ENCODE measurements around the gene PTPRN2.

The PTPRN2 gene

DNA sequence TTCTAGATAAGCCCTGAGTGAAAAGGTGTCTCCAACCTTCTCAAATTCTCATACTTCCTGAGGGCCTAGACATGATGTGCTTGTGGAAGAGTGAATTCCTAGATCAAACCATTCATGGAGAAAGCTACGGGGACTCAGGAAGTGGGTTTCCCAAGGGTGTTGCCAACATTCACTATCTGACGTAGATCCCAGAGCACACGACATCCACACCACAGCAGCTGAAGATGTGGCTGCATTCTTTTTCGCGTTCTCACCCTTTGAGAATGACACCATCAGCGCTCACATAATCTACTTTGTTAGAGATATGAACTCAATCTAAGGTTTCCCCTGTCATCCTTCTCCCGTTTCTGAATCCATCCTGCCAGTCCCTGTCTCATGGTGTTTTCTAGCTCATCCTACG, 960.0 kb downstream of the PTPRN2 start:
- no peak for DNase-seq (ENCODE audit: low read depth in 1 of 2, low spot score in 1 of 2)

GRCh38 chr7:157627033-157627432, 960.6 kb downstream of the PTPRN2 start:
- no peak for DNase-seq (ENCODE audit: low read depth in 1 of 2, low spot score in 1 of 2)

DNA sequence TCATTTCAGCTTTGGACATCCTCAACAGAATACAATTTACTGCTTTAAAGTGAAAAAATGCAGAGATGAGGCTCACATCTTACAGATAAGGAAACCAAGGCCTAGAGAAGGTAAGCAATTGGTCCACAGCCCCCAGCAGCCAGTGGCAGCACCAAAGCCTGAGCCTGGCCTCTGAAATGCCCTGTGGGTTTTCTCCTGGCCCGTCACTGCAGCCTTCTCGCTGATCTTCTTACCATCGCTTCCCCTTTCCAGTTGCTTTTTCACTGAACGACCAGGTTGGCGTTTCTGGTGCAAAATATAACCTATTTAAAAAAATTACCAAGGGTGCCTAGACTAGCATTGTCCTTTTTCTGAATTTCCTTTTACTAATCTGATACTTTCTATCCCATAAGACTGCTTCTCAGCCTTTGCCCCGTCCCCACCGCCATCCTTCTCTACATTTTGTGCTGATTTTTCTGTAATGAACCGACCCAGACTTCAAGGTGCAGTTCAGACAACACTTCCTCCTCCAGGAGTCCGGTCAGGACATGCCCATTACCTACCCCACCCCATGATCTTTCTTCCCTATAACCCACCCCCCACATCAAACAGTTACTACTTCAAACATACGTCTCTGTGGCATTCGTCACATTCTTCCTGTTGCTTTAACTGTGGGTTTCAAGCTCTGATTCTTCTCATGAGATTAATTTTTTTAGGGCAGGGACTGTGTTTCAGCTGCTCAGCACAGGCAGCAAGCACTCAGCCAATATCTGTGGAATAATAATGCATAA, 961.5 kb downstream of the PTPRN2 start:
- DNase-seq (ENCODE audit: low read depth in 1 of 2, low spot score in 1 of 2) = no peak

DNA sequence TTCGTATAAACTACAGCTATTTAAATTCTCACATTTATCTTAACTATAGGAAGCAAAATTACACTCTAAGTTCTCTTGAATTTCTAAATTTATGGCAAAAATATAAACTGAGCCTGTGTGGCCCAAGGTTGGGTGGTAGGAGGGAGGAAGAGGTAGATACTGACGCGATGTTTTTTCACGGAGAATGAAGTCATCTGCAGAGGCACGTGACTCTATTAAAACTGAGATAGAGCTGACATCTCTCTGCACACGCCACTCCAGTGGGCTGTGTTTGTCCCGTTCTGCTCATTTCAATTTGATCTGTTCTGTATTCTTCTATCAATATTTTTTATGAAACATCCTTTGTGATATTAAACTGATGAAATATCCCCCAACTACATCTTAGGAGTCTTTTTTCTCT, 964.1 kb downstream of the PTPRN2 start:
- DNase-seq (ENCODE audit: low read depth in 1 of 2, low spot score in 1 of 2) = no peak

DNA sequence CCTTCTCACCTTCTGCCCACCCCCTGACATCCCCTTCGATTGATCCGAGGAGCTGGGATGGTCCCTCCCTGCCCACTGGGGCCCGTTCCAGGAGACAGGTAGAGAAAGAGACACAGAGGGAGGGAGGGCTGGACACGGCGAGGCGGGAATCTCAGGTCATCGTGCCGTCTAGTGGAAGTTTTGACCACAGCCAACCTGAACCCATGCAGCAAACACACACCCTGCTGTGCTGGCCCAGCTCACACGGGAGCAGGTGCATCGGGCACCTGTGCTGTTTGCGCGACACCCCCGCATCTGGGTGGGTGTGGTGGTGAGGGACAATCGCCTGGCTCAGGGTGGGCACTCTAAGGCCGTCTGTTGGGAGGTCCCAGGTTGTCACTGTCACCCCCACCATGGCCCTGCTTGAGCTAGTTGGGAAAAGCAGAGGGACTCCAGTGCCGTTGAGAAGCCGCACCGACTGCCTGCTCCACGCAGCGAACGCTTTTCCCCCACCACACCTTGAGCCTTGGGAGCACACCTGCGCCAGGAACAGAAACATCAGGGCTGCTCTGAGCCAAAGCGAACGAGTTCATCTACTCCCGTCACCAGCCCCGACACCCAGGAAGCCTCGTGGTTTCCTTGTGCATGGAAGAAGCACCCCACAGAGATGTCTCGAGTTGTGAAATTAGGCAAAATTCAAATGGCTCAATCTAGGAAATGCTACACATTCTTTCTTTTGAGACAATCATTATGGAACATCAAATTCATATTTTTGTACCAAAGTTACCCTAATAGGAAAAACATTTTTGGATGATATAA, 965.0 kb downstream of the PTPRN2 start:
- no peak for DNase-seq (ENCODE audit: low read depth in 1 of 2, low spot score in 1 of 2)

DNA sequence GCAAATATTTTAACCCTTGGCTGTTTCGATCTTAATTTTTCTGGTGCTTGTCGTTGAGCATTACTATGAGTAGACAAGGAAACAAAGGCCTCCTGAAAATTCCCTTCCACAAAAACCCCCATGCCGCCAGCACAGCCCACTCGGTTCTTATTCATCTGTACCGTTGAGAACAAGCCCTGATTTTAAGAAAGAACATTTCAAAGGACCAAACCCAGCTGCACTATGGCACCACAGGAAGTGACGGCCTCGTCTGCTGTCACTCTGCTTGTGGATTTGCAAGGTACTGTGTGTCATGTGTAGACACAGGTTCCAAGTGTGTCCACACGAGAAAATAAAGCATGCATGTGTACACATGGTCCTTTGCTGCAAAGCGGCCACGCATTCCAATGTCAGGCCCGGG, 965.6 kb downstream of the PTPRN2 start:
- no peak for DNase-seq (ENCODE audit: low read depth in 1 of 2, low spot score in 1 of 2)

DNA sequence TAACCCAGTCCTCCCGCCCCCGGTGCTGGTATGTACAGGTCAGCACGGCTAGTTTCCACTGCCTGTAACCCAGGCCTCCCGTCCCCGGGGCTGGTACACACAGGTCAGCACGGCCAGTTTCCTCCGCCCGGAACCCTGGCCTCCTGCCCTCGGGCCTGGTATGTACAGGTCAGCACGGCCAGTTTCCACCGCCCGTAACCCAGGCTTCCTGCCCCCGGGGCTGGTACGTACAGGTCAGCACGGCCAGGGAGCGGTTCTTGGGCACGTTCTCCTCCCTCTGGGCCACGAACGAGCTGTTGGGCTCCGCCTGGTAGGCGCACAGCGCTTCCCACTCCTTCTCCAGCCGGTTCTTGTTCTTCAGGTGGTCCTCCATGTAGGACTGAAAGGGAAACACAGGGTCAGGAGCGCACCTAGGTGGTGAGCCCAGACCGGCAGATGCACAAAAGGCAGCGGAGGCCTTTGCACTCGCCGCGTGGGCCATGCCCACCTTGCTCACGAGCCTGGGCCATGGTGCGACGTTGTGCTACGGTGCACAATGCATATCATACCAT, 966.4 kb downstream of the PTPRN2 start:
- no peak for DNase-seq (ENCODE audit: low read depth in 1 of 2, low spot score in 1 of 2)

DNA sequence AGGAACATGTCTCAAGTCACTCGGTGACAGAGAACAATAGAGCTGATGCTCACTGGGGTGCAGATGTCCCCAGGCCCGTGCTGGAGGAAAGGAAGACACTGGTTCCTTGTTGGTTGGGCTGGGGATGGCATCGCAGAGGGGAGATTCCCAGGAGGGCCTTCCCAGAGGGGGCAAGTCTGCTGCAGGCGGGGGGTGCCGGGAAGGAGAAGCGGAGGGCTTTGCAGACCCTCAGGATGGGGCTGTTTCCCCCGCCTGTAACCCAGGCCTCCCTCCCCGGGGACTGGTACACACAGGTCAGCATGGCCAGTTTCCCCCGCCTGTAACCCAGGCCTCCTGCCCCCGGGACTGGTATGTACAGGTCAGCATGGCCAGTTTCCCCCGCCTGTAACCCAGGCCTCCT, 967.0 kb downstream of the PTPRN2 start:
- DNase-seq (ENCODE audit: low read depth in 1 of 2, low spot score in 1 of 2) = no peak

DNA sequence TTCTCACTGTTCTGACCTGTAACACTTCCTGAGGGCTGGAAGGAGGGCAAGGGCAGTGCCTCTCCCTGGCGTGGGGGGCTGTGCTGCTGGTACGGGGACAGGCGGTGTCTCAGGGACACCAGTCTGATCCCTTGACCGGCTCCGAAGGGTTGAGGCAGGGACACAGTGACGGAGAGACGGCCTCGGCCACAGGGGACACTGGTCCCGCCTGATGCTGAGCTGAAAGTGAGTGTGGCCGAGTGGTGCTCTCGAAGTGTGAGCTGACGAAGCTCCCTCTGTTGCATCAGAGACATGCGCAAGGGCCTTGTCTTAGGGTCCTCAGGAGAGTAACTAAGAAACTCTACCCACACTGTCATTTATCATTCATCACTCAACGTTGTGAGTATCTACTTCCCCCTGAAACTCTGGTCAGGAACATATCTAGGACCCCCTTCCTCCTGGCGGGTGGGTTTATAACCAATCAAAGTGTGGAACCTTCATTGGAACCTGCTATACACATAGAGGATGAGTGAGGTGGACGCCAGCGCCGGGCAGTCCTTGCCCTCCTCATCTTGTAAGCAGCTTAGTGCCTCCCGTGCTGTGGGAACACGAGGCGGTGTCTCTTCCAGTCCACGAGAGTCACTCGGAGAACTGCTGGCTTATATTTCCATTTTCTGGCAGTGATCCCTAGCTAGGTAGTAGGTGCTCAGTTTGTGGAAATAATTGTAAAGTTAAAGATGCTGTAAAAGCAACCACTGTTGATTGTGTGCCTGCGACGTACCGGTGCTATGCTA, 967.7 kb downstream of the PTPRN2 start:
- no peak for DNase-seq (ENCODE audit: low read depth in 1 of 2, low spot score in 1 of 2)

- no peak for DNase-seq (ENCODE audit: low read depth in 1 of 2, low spot score in 1 of 2)
Observed at GRCh38 chr7:157618823-157619606, 968.6 kb downstream of the PTPRN2 start.

DNA sequence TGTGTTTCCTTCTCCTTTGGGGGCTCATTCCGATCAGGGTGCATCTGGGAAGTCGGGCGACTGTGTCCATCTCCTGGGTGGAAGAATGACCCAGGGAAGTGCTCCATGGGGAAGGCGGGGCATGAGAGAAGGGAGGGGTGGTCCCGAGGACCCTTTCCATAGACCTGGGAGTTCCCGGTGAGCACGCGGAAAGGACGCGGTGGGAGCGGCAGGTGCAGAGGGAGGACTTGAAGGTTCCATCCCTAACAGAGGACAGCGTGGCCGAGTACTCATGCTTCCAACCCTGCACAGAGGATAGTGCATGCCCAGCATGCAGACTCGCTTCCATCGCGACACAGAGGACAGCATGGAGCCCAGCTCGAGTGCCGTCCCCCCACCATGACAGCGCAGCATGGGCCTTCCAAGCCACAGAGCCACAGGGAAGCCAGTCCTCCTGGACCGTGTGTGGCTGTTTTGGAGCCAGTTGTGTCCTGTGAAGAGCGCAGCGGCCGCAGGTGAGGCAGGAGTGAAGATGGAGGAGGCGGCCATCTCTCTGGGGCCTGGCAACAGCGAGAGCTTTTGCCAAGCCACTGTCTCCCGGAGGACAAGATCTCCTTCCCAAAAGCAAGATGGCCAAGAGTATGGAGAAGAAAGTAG, 969.4 kb downstream of the PTPRN2 start:
- no peak for DNase-seq (ENCODE audit: low read depth in 1 of 2, low spot score in 1 of 2)

DNA sequence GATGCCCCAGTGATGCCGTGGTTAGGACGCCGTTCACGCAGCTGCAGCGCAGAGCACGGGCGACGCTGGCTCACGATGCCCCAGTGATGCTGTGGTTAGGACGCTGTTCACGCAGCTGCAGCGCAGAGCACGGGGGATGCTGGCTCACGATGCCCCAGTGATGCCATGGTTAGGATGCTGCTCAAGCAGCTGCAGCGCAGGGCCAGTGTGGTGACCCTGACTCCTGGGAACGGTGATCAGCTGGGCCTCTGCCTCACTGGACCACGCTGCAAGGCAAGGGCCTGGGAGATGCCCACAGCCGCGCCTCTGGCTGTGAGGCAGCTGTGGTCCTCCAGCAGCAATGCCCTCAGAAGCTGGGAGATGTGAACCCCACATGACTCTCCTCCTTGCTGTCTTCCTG, 970.2 kb downstream of the PTPRN2 start:
- no peak for DNase-seq (ENCODE audit: low read depth in 1 of 2, low spot score in 1 of 2)

DNA sequence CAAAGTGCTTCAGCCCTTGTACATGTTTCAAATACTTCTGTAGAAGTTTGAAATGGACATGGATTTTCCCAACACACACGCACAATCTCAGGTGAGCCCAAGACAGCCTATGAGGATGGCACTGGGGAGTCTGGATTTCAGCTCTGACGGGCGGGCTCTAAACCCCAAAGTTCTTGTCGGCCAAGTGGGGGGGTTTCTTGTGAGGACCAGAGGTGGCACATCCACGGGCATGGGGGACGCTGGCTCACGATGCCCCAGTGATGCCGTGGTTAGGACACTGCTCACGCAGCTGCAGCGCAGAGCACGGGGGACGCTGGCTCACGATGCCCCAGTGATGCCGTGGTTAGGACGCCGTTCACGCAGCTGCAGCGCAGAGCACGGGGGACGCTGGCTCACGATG, 970.7 kb downstream of the PTPRN2 start:
- DNase-seq (ENCODE audit: low read depth in 1 of 2, low spot score in 1 of 2) = no peak

DNA sequence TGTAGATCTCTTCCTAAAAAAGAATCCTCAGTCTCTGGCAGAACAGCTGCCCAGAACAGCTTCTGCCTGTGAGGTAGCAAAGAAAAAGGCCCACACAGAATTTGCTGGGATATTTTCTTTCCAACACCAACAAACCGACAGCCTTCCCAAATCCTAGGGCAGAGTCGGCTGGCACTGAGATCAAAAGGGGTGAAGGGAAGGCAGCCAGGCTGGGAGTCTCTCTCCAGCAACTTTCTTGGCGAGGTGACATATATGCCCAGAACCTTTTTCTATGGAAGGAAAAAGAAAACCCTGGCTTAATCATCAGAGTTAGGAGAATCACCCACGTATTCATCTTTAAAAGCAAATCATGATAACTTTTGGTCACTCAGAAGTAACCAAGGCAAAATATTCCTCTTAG, 971.2 kb downstream of the PTPRN2 start:
- no peak for DNase-seq (ENCODE audit: low read depth in 1 of 2, low spot score in 1 of 2)

DNA sequence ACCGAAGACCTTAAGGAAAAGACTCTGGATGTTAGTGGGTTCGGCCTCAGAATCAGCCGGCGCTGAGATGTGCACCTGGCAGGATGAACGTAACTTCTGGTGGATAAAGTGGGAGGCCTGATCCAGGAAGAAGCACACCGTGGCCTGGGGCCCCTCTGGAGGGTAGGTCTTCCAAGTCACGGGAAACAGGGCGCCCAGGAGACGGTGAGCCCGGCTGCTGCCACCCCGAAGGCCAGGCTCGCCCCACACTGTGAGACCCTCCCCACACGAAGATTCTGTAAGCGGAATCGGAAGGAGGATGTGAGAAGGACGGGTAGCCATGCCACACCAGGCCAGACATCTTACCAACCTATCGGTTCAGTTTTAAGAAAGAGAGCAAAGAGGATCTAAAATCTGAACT, 971.8 kb downstream of the PTPRN2 start:
- DNase-seq (ENCODE audit: low read depth in 1 of 2, low spot score in 1 of 2) = no peak

DNA sequence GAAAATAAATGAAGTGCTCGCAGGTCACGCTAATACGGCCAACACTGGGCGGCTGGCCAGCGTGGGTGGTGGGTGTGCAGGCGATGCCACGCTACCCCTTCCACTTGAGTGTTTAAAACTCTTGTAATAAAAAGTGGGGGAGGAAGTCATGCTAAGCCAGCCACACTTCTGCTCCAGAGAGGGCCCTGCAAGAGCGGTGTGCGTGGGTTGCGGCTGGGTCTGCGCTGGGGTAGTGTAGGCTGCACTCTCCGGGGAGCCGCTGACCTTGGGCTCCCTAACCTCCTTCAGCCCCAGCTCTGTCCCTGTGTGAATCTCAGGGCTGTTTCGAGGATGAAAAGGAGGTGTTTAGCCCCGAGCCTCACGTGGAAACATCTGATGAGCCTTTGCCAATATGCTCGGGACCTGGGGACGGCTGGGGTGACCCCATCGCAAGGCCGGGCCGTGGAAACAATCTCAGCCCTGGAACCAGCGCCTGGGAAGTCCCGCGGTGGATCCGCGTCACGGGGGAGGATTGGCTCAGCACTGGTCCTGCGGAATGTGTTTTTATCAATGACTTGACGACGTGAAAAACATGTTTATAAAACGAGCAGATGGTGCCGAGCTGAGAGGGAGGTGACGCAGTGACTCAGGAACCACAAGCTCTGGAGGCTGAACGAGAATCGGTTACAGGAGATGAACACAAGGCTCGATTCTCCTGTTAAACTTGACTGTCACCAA, 972.4 kb downstream of the PTPRN2 start:
- no peak for DNase-seq (ENCODE audit: low read depth in 1 of 2, low spot score in 1 of 2)

DNA sequence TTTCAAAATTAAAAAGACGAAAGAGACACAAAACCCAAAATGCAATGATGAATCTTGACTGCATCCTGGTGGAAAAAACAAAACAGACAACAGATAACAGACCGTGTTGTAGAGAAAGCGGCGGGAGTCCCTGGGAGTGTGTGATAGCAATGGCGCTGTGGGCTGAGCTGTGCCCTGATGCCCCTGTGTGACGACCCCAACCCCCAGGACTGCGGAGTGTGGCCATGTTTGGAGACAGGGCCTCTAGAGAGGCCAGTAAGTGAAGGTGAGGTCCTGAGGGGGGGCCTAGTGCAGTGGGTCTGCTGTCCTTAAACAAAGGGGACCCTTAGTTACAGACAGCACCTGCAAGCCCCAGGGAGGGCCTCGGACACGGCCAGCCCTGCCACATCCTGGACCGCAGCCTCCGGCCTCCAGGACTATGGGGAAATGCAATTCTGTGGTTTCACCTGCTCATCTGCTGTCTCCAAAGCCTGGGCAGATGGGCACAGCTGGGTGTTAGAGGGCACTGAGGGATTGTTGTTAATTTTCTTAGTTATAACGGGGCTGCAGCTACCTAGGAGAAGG, 973.1 kb downstream of the PTPRN2 start:
- DNase-seq (ENCODE audit: low read depth in 1 of 2, low spot score in 1 of 2) = no peak

DNA sequence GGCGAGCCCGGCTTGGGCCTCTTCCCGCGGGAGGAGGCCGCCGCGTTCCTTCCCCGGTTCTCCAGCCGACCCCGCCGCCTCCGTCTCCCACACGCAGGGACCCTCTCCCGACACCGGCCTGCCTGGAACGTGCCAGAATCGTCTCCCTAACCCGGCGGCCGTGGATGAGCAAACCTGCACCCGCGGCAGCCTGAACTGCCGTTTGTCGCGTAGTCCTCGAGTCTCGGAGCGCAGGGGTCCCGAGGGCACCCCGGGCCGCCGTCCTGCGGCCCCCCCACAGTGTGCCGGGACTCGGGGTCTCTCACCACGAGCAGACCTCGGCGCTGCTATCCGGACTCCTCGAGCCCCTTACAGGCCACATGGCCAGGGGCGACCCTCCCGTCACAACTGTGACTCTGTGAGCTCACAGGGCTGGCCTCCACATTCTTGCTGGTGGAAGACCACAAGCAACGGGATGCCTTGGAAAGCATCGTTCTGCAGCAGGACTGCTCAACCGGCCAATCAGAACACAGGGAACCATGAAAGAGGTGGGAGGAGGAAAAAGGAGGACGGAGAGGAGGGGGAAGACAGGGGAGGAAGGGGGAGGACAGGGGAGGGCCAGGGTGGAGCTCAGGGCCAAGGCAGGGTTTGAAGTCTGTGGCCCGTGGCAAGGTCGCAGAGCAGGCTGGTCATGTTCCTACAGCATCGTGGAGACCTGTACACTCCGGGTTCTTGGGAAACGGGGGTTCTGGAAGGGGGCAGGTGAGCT, 973.9 kb downstream of the PTPRN2 start:
- no peak for DNase-seq (ENCODE audit: low read depth in 1 of 2, low spot score in 1 of 2)
